ENCODE measurements around the gene GSTP1. TPM values are rescaled to one million over a fixed set of nuclear protein-coding genes. Genes with fewer than 3 reads are reported as not detected.
"Not testable (repeated sequence)": the region's sequence is repeated elsewhere in the genome, so short reads cannot be mapped to it uniquely, and the experiment has no call there.

The GSTP1 gene
- total RNA-seq, 2 experiments from 2014 or later = 452 to 465 TPM

DNA sequence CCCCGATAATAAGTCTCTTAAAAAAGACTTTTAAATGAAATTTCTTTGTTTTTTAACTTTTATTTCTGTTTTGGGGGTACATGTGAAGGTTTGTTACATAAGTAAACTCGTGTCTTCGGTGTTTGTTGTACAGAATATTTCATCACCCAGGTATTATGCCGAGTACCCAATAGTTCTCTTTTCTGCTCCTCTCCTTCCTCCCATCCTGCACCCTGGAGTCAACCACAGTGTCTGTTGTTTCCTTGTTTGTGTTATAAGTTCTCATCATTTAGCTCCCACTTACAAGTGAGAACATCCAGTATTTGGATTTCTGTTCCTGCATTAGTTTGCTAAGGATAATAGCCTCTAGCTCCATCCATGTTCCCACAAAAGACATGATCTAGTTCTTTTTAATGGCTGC, 1.6 kb upstream of the GSTP1 start:
- Mint-ChIP-seq H3K36me3 (peaks cover 29% of the 10 kb centered on the region), H3K4me3 (peak overlapping the region; percentile 77), H3K9me3 (peaks cover 5% of the 10 kb centered on the region), H3K4me1 (peaks cover 39% of the 10 kb centered on the region), H3K27me3 (peaks cover 33% of the 10 kb centered on the region), H3K27ac (no peak overlapping the region)
- no peak for DNase-seq

DNA sequence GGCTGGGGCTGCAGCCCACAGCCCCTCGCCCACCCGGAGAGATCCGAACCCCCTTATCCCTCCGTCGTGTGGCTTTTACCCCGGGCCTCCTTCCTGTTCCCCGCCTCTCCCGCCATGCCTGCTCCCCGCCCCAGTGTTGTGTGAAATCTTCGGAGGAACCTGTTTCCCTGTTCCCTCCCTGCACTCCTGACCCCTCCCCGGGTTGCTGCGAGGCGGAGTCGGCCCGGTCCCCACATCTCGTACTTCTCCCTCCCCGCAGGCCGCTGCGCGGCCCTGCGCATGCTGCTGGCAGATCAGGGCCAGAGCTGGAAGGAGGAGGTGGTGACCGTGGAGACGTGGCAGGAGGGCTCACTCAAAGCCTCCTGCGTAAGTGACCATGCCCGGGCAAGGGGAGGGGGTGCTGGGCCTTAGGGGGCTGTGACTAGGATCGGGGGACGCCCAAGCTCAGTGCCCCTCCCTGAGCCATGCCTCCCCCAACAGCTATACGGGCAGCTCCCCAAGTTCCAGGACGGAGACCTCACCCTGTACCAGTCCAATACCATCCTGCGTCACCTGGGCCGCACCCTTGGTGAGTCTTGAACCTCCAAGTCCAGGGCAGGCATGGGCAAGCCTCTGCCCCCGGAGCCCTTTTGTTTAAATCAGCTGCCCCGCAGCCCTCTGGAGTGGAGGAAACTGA, 731 bp downstream of the GSTP1 start:
- Mint-ChIP-seq H3K4me1 (peaks cover 40% of the 10 kb centered on the region), H3K9me3 (peaks cover 8% of the 10 kb centered on the region), H3K36me3 (peaks cover 43% of the 10 kb centered on the region), H3K27me3 (peaks cover 20% of the 10 kb centered on the region), H3K4me3 (peak overlapping the region; percentile 86), H3K27ac (peak overlapping the region; percentile 72)
- peak; percentile 40 for DNase-seq

DNA sequence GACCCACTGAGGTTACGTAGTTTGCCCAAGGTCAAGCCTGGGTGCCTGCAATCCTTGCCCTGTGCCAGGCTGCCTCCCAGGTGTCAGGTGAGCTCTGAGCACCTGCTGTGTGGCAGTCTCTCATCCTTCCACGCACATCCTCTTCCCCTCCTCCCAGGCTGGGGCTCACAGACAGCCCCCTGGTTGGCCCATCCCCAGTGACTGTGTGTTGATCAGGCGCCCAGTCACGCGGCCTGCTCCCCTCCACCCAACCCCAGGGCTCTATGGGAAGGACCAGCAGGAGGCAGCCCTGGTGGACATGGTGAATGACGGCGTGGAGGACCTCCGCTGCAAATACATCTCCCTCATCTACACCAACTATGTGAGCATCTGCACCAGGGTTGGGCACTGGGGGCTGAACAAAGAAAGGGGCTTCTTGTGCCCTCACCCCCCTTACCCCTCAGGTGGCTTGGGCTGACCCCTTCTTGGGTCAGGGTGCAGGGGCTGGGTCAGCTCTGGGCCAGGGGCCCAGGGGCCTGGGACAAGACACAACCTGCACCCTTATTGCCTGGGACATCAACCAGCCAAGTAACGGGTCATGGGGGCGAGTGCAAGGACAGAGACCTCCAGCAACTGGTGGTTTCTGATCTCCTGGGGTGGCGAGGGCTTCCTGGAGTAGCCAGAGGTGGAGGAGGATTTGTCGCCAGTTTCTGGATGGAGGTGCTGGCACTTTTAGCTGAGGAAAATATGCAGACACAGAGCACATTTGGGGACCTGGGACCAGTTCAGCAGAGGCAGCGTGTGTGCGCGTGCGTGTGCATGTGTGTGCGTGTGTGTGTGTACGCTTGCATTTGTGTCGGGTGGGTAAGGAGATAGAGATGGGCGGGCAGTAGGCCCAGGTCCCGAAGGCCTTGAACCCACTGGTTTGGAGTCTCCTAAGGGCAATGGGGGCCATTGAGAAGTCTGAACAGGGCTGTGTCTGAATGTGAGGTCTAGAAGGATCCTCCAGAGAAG, 1.6 kb downstream of the GSTP1 start:
- Mint-ChIP-seq H3K27me3 (peaks cover 13% of the 10 kb centered on the region), H3K27ac (peak overlapping the region; percentile 72), H3K9me3 (peaks cover 8% of the 10 kb centered on the region), H3K4me1 (peaks cover 33% of the 10 kb centered on the region), H3K4me3 (peak overlapping the region; percentile 86), H3K36me3 (peaks cover 43% of the 10 kb centered on the region)
- DNase-seq = no peak

DNA sequence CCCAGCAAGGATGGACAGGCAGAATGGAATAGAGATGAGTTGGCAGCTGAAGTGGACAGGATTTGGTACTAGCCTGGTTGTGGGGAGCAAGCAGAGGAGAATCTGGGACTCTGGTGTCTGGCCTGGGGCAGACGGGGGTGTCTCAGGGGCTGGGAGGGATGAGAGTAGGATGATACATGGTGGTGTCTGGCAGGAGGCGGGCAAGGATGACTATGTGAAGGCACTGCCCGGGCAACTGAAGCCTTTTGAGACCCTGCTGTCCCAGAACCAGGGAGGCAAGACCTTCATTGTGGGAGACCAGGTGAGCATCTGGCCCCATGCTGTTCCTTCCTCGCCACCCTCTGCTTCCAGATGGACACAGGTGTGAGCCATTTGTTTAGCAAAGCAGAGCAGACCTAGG, 2.3 kb downstream of the GSTP1 start:
- H3K4me3 Mint-ChIP-seq = peak overlapping the region; percentile 86
- peak overlapping the region; percentile 46 for H3K27ac Mint-ChIP-seq
- peaks cover 8% of the 10 kb centered on the region for H3K27me3 Mint-ChIP-seq
- H3K9me3 Mint-ChIP-seq = peaks cover 8% of the 10 kb centered on the region
- peaks cover 33% of the 10 kb centered on the region for H3K4me1 Mint-ChIP-seq
- H3K36me3 Mint-ChIP-seq = peaks cover 43% of the 10 kb centered on the region
- DNase-seq = no peak

DNA sequence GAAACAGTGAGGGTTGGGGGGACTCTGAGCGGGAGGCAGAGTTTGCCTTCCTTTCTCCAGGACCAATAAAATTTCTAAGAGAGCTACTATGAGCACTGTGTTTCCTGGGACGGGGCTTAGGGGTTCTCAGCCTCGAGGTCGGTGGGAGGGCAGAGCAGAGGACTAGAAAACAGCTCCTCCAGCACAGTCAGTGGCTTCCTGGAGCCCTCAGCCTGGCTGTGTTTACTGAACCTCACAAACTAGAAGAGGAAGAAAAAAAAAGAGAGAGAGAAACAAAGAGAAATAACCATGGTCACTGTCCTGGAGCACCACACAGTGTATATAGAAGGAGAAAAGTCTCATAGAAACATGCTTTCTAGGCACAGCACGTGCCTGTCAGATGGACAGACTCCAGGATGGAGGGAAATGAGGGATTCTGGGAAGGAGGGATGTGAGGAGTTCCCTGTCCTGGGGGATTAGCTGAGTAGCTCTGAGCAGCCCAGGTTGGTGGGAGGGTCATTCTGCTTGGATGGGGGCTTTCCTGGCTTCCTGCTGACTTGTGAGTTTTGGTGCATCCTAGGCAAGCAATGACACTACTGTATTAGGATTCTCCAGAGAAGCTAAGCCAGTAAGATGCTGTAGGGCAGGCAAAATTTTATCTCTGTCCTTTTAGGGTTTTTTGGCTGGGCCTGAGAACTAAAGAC, 3.1 kb downstream of the GSTP1 start:
- DNase-seq = no peak
- H3K27ac Mint-ChIP-seq = no peak overlapping the region
- peaks cover 8% of the 10 kb centered on the region for H3K9me3 Mint-ChIP-seq
- H3K27me3 Mint-ChIP-seq = peaks cover 3% of the 10 kb centered on the region
- no peak overlapping the region for H3K4me3 Mint-ChIP-seq
- H3K4me1 Mint-ChIP-seq = peaks cover 33% of the 10 kb centered on the region
- H3K36me3 Mint-ChIP-seq = peaks cover 43% of the 10 kb centered on the region

DNA sequence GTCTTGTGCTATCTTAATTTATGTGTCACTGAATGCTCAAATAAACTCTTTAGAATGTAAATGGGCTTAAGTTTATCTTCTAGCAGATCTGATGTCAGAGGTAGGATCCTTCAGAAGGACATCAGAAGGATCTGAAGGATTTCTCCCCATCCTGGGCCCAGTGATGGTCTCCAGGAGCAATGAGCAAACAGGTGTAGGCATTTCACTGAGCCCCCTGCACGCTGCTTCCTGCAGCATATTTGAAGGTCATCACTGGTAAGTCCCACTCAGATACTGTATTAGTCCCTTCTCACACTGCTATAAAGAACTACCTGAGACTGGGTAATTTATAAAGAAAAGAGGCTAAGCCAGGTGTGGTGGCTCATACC, 4.5 kb downstream of the GSTP1 start:
- no peak for DNase-seq
- peaks cover 8% of the 10 kb centered on the region for H3K9me3 Mint-ChIP-seq
- H3K27me3 Mint-ChIP-seq = no peaks in the 10 kb centered on the region
- peaks cover 25% of the 10 kb centered on the region for H3K4me1 Mint-ChIP-seq
- no peak overlapping the region for H3K4me3 Mint-ChIP-seq
- H3K36me3 Mint-ChIP-seq = peaks cover 43% of the 10 kb centered on the region
- no peak overlapping the region for H3K27ac Mint-ChIP-seq

DNA sequence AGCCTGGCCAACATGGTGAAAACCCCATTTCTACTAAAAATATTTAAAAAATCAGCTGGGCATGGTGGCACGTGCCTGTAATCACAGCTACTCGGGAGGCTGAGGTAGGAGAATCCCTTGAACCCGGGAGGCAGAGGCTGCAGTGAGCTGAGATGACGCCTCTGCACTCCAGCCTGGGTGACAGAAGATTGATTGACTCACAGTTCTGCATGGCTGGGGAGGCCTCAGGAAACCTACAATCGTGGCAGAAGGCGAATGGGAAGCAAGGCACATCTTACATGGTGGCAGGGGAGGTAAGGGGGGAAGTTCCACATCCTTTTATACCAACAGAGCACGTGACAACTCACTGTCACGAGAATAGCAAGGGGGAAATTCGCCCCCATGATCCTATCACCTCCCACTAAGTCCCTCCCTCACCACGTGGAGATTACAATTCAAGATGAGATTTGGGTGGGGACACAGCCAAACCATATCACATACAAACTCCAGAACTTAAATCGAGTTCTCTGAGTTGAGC, 5.3 kb downstream of the GSTP1 start:
- Mint-ChIP-seq H3K36me3 (peaks cover 43% of the 10 kb centered on the region), H3K4me1 (peaks cover 25% of the 10 kb centered on the region)
- H3K4me3 Mint-ChIP-seq, H3K27me3 Mint-ChIP-seq, DNase-seq, H3K27ac Mint-ChIP-seq, H3K9me3 Mint-ChIP-seq: not testable (repeated sequence)

DNA sequence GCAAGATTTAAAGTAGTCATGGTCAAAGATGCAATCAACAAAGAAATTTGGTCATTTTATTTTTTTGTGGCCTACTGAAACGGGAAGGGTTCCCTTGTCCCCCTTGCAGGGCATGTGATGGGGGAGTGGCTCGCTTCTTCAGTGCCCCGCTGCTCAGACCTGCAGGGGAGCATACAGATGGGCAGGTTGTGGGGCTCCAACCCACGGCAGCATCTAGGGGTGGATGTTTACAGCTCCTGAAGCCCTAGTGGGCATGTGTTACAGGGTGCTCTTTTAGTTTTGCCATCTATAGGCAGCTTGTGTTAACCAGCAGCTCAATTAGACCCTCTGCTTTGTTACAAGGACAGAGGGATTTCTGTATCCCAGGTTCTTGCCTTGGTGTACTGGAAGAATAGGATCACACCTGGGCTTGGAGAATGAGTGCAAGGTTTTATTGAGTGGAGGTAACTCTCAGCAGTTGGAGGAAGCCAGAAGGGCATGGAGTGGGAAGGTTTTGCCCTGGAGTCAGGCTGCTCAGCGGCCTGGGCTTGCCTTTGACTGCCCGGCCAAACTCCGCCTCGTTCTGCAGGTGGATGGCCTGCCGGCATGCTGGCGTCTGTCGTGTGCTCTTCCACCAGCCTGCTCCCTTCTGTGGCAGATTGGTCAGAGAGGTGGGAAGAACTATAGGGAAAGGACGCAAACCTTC, 9.4 kb downstream of the GSTP1 start:
- Mint-ChIP-seq H3K9me3 (peaks cover 1% of the 10 kb centered on the region), H3K27ac (no peak overlapping the region), H3K36me3 (peaks cover 5% of the 10 kb centered on the region), H3K27me3 (no peaks in the 10 kb centered on the region), H3K4me1 (no peaks in the 10 kb centered on the region), H3K4me3 (no peak overlapping the region)
- no peak for DNase-seq

DNA sequence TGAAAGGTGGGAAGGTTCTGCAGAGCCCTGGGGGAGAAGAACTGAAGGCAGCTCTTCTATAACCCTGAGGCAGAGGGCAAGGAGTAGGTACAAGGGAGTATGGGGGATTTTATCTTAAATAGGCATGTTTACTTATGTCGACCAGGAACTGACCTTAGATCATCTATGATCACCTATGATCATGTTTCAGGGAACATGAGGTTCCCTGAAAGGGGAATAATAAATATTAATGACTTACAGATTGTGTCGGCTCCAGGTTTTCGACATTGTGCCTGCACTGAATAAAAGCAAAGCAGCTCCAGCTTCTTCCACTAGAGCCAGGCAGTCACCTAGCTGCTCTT, 9.9 kb downstream of the GSTP1 start:
- Mint-ChIP-seq H3K36me3 (no peaks in the 10 kb centered on the region), H3K27ac (no peak overlapping the region), H3K4me1 (no peaks in the 10 kb centered on the region), H3K9me3 (peaks cover 1% of the 10 kb centered on the region), H3K27me3 (no peaks in the 10 kb centered on the region), H3K4me3 (no peak overlapping the region)
- DNase-seq = no peak

DNA sequence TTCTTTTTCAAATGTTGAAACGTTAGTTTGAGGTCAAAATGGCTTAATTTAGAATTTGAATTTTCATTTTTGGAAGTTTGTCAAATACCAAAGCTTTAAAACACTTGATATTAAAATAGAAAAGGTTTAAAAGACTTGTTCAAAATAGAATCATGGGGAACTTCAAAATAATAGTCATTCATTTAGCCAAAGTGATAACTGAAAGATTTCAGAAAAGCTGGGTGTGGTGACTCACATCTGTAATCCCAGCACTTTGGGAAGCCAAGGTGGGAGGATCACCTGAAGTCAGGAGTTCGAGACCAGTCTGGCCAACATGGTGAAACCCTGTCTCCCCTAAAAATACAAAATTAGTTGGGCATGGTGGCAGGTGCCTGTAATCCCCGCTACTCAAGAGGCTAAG, 10.9 kb downstream of the GSTP1 start:
- peaks cover 8% of the 10 kb centered on the region for H3K27me3 Mint-ChIP-seq
- H3K4me3 Mint-ChIP-seq = no peak overlapping the region
- H3K36me3 Mint-ChIP-seq = no peaks in the 10 kb centered on the region
- H3K9me3 Mint-ChIP-seq = peaks cover 1% of the 10 kb centered on the region
- H3K4me1 Mint-ChIP-seq = peaks cover 2% of the 10 kb centered on the region
- no peak overlapping the region for H3K27ac Mint-ChIP-seq
- no peak for DNase-seq

DNA sequence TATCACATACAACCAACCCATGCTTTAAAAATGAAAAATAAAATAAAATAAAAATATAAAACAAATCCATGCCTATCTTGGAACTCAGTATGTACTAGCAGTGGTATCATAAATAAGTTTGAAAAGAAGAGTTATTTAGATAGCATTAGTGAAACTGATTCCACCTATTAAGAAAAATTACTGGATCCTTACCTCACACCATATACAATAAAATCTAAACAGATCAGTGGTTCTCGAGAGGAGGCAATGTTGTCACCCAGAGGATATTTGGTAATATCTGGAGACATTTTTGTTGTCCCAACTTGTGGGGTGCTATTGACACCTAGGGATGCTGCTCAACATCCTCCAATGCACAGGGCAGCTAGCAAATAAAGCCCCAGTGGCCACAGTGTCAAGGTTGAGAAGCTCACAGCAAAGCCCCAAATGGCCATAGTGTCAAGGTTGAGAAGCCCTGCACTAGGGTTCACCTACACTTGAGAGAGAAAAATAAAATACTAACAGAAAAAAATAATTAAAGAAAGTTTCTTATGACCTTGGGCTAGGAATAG, 13.2 kb downstream of the GSTP1 start:
- Mint-ChIP-seq H3K27ac (no peak overlapping the region), H3K27me3 (peaks cover 29% of the 10 kb centered on the region), H3K36me3 (no peaks in the 10 kb centered on the region), H3K4me1 (peaks cover 2% of the 10 kb centered on the region), H3K9me3 (peaks cover 1% of the 10 kb centered on the region), H3K4me3 (no peak overlapping the region)
- DNase-seq = no peak

DNA sequence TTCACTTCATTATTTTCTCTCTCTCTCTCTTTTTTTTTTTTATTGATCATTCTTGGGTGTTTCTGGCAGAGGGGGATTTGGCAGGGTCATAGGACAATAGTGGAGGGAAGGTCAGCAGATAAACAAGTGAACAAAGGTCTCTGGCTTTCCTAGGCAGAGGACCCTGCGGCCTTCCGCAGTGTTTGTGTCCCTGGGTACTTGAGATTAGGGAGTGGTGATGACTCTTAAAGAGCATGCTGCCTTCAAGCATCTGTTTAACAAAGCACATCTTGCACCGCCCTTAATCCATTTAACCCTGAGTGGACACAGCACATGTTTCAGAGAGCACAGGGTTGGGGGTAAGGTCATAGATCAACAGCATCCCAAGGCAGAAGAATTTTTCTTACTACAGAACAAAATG, 13.8 kb downstream of the GSTP1 start:
- not testable (repeated sequence) for DNase-seq, H3K4me1 Mint-ChIP-seq, H3K36me3 Mint-ChIP-seq, H3K9me3 Mint-ChIP-seq, H3K27ac Mint-ChIP-seq, H3K4me3 Mint-ChIP-seq
- peaks cover 33% of the 10 kb centered on the region for H3K27me3 Mint-ChIP-seq

DNA sequence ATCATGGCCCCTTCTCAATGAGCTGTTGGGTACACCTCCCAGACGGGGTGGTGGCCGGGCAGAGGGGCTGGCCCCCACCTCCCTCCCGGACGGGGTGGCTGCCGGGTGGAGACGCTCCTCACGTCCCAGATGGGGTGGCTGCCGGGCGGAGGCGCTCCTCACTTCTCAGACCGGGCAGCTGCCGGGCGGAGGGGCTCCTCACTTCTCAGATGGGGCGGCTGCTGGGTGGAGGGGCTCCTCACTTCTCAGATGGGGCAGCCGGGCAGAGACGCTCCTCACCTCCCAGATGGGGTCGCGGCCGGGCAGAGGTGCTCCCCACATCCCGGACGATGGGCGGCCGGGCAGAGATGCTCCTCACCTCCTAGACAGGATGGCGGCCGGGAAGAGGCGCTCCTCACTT, 14.4 kb downstream of the GSTP1 start:
- not testable (repeated sequence) for H3K4me3 Mint-ChIP-seq, H3K4me1 Mint-ChIP-seq, H3K9me3 Mint-ChIP-seq, H3K27ac Mint-ChIP-seq, H3K36me3 Mint-ChIP-seq, DNase-seq
- H3K27me3 Mint-ChIP-seq = peaks cover 36% of the 10 kb centered on the region

DNA sequence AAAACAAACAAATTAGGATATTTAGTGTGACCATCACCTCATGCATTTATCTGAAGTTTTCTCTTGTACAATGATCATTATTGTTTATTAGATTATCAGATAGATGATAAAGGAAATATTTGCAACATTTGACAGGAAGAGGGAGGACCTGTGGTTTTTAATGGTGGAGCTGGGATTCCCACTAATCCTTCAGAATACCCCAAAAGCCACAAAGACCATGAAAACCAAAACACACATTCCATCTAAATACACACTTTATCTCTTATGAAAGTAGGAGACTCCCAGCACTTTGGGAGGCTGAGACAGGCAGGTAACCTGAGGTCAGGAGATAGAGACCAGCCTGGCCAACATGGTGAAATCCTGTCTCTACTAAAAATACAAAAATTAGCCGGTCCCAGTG, 15.5 kb downstream of the GSTP1 start:
- no peaks in the 10 kb centered on the region for H3K36me3 Mint-ChIP-seq
- H3K4me3 Mint-ChIP-seq = no peak overlapping the region
- H3K4me1 Mint-ChIP-seq = peaks cover 2% of the 10 kb centered on the region
- DNase-seq = no peak
- peaks cover 1% of the 10 kb centered on the region for H3K9me3 Mint-ChIP-seq
- H3K27ac Mint-ChIP-seq = no peak overlapping the region
- H3K27me3 Mint-ChIP-seq = peaks cover 39% of the 10 kb centered on the region
